ENCODE data around the gene H2BK1.

DNA sequence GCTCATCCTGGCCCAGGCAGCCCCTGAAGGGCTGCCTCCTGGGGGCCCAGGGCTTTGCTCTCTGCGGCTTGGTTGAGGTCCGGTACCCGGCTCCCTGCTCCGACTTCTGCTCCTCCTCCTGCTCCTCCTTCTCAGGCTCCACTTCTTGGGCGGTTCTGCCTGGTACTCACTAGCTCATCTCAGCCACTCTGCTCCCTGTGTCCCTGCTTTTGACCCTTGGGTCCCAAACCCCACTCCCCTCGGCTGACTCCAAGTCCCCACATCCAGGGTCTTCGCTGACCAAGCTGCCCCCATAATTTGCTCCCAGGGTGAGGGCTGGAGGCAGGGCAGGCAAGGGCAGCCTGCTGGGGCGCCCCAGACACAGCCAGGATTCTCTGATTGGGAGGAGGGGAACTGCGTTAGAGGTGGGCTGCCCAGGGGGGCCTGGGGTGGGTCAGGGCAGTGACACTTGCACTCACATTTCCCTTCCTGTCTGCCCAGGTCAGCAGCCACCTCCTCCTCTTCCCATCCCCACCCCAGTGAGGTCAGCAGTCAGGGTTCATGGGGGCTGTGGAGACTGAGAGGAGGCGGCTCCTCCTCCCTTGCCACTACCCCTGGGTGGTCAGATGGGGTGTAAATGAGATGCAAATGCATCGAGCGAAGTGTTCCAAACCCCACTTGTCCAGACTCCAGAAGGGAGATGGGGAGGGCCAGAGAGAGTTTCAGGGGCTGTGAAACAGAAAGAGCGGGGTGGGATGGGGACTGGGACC, 36.0 kb upstream of the H2BK1 start:
- TF ChIP-seq, protein P1, sequence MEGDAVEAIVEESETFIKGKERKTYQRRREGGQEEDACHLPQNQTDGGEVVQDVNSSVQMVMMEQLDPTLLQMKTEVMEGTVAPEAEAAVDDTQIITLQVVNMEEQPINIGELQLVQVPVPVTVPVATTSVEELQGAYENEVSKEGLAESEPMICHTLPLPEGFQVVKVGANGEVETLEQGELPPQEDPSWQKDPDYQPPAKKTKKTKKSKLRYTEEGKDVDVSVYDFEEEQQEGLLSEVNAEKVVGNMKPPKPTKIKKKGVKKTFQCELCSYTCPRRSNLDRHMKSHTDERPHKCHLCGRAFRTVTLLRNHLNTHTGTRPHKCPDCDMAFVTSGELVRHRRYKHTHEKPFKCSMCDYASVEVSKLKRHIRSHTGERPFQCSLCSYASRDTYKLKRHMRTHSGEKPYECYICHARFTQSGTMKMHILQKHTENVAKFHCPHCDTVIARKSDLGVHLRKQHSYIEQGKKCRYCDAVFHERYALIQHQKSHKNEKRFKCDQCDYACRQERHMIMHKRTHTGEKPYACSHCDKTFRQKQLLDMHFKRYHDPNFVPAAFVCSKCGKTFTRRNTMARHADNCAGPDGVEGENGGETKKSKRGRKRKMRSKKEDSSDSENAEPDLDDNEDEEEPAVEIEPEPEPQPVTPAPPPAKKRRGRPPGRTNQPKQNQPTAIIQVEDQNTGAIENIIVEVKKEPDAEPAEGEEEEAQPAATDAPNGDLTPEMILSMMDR (IDR thresholded peaks at IDR 0.05; ENCODE audit: low read depth, low read length) = no peak
- TF ChIP-seq POLR2A (IDR thresholded peaks at IDR 0.05; ENCODE audit: extremely low read depth, insufficient read length) = no peak
